Cardiac fibroblast (primary cell): ENCODE results near the gene ADAMTS20.

ENCODE experiments used
- DNase-seq, 2 donors: peaks; one replicate each; pipeline versions ENCODE4 v3.0.0 to v3.0.0-alpha.2; 2010; ENCODE audit warnings: low read depth in 2 of 2
- H3K4me3 ChIP-seq, 2 donors: replicated peaks in 1 of 2; 1 replicate in 1 of 2; 2 replicates in 1 of 2; pipeline ENCODE4 v1.5.1; 2011; ENCODE audit warnings: low read depth in 2 of 2, low read length in 2 of 2, mild to moderate bottlenecking in 2 of 2, moderate library complexity in 1 of 2
- CTCF ChIP-seq: IDR thresholded peaks from one replicate; pipeline ENCODE4 v1.5.1; 2011; ENCODE audit warnings: low read depth, mild to moderate bottlenecking, low read length, inconsistent platforms

Gene ADAMTS20

DNA sequence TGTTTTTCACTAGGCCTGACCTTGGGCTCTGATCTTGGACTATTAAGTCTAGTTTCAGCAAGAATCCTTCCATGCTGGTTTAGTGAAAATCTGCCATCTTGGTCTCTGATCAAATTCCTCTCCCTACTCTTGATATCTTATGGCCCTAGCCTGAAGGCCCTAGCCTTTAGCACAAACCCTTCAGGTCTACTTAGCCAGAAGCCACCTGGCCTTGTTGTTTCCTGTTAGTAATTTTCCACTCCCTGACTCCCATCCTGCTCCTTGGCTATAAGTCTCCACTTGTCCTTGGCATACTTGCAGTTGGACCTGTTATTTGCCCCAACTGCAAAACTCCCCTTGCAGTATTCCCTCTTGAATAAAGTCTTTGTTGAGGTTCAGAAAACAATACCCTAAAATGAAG, 241.4 kb downstream of the ADAMTS20 start:
- no peak for TF ChIP-seq CTCF
- no peak for DNase-seq
- no peak overlapping the region for H3K4me3 ChIP-seq

GRCh38 chr12:43309959-43310358, 242.0 kb downstream of the ADAMTS20 start:
- TF ChIP-seq CTCF, result no peak
- peak in 1 of 2 donors; percentile 90 for DNase-seq
- H3K4me3 ChIP-seq, result no peak overlapping the region

DNA sequence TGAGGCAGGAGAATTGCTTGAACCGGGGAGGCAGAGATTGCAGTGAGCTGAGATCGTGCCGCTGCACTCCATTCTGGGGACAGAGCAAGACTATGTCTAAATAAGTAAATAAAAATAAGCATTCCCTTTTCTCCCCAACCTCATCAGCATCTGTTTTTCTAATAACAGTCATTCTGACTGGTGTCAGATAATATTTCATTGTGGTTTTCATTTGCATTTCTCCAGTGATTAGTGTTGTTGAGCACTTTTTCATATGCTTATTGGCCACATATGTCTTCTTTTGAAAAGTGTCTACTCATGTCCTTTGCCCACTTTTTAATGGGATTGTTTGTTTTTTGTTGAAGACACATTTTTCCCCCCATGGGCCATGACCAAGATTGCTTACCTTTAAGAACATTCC, 243.2 kb downstream of the ADAMTS20 start:
- no peak overlapping the region for H3K4me3 ChIP-seq
- TF ChIP-seq CTCF, result no peak
- peak in 1 of 2 donors; percentile 13 for DNase-seq

DNA sequence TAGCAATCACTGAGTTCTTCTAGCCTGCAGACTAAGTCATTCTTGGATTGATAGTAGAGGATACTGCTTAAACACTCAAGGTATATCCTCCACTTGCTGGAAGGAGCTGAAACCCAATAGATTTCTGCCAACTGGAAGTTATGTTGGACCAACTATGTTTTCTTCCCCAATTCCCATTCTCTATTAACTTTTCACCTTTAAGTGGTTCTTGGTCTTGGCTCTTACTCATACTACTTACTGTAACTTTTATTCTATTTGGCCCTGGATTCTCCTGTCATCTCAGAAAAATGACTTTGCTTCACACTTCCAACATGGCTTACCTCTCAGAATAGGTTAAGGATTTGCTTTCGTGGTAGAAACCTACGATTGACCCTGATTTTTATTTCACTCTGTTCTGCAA, 244.9 kb downstream of the ADAMTS20 start:
- TF ChIP-seq CTCF, result no peak
- no peak overlapping the region for H3K4me3 ChIP-seq
- DNase-seq, result no peak

- TF ChIP-seq CTCF, result no peak
- peak; percentile 86 to 99 for DNase-seq
- H3K4me3 ChIP-seq, result no peak overlapping the region
Measured at GRCh38 chr12:43306066-43306465, 245.9 kb downstream of the ADAMTS20 start.

DNA sequence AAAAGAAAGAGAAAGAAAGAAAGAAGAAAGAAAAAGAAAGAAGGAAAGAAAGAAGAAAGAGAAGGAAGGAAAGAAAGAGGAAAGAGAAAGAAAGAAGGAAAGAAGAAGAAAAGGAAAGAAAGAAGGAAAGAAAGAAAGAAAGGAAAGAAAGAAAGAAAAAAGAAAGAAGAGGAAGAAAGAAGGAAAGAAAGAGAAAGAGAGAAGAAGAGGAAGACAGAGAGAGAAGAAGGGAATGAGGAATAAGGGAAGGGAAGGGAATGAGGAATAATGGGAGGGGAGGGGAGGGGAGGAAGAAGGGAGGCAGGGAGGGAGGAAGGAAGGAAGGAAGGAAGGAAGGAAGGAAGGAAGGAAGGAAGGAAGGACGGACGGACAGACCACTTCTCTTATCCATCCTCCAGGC, 246.9 kb downstream of the ADAMTS20 start:
- no peak for DNase-seq
- H3K4me3 ChIP-seq, result no peak overlapping the region
- TF ChIP-seq CTCF, result no peak
